ENCODE measurements around the gene TIAM2. TPM values are rescaled to one million over a fixed set of nuclear protein-coding genes. Genes with fewer than 3 reads are reported as not detected.

TIAM2 gene
- total RNA-seq, 1 experiment from 2014 or later = 12.9 TPM

GRCh38 chr6:155038527-155038926, 43.4 kb downstream of the TIAM2 start:
- Mint-ChIP-seq H3K27me3 (ENCODE audit: unreplicated experiment) (no peaks in the 10 kb centered on the region), H3K4me1 (ENCODE audit: low read depth, unreplicated experiment) (no peaks in the 10 kb centered on the region), H3K4me3 (ENCODE audit: low read depth, unreplicated experiment) (no peak overlapping the region), H3K36me3 (ENCODE audit: insufficient read depth, unreplicated experiment) (no peaks in the 10 kb centered on the region), H3K9me3 (ENCODE audit: low read depth, unreplicated experiment) (peaks cover 2% of the 10 kb centered on the region), H3K27ac (ENCODE audit: unreplicated experiment) (no peak overlapping the region)
- CTCF ChIA-PET = no interaction called here
- BruUV-seq (replicated peaks) = no TSS peak
- DNase-seq = no peak
- intact Hi-C loops (cut with micrococcal nuclease; ENCODE audit: unreplicated experiment) = no loop called here
- no peak for TF ChIP-seq CTCF (IDR thresholded peaks at IDR 0.05; ENCODE audit: unreplicated experiment)

GRCh38 chr6:155039618-155040017, 44.5 kb downstream of the TIAM2 start:
- BruUV-seq (replicated peaks) = no TSS peak
- no peak for DNase-seq
- intact Hi-C loops (cut with micrococcal nuclease; ENCODE audit: unreplicated experiment) = no loop called here
- TF ChIP-seq CTCF (IDR thresholded peaks at IDR 0.05; ENCODE audit: unreplicated experiment) = no peak
- no peak overlapping the region for H3K4me3 Mint-ChIP-seq (ENCODE audit: low read depth, unreplicated experiment)
- H3K9me3 Mint-ChIP-seq (ENCODE audit: low read depth, unreplicated experiment) = no peaks in the 10 kb centered on the region
- H3K4me1 Mint-ChIP-seq (ENCODE audit: low read depth, unreplicated experiment) = no peaks in the 10 kb centered on the region
- H3K27me3 Mint-ChIP-seq (ENCODE audit: unreplicated experiment) = no peaks in the 10 kb centered on the region
- H3K27ac Mint-ChIP-seq (ENCODE audit: unreplicated experiment) = no peak overlapping the region
- CTCF ChIA-PET = no interaction called here
- no peaks in the 10 kb centered on the region for H3K36me3 Mint-ChIP-seq (ENCODE audit: insufficient read depth, unreplicated experiment)

GRCh38 chr6:155040154-155040553, 45.0 kb downstream of the TIAM2 start:
- Mint-ChIP-seq H3K9me3 (ENCODE audit: low read depth, unreplicated experiment) (no peaks in the 10 kb centered on the region), H3K27ac (ENCODE audit: unreplicated experiment) (no peak overlapping the region), H3K36me3 (ENCODE audit: insufficient read depth, unreplicated experiment) (no peaks in the 10 kb centered on the region), H3K4me1 (ENCODE audit: low read depth, unreplicated experiment) (no peaks in the 10 kb centered on the region), H3K27me3 (ENCODE audit: unreplicated experiment) (no peaks in the 10 kb centered on the region), H3K4me3 (ENCODE audit: low read depth, unreplicated experiment) (no peak overlapping the region)
- TF ChIP-seq CTCF (IDR thresholded peaks at IDR 0.05; ENCODE audit: unreplicated experiment) = no peak
- intact Hi-C loops (cut with micrococcal nuclease; ENCODE audit: unreplicated experiment) = no loop called here
- CTCF ChIA-PET = no interaction called here
- no peak for DNase-seq
- no TSS peak for BruUV-seq (replicated peaks)

- no peak overlapping the region for H3K27ac Mint-ChIP-seq (ENCODE audit: unreplicated experiment)
- no peak for TF ChIP-seq CTCF (IDR thresholded peaks at IDR 0.05; ENCODE audit: unreplicated experiment)
- no peaks in the 10 kb centered on the region for H3K36me3 Mint-ChIP-seq (ENCODE audit: insufficient read depth, unreplicated experiment)
- H3K4me3 Mint-ChIP-seq (ENCODE audit: low read depth, unreplicated experiment) = no peak overlapping the region
- H3K9me3 Mint-ChIP-seq (ENCODE audit: low read depth, unreplicated experiment) = no peaks in the 10 kb centered on the region
- H3K4me1 Mint-ChIP-seq (ENCODE audit: low read depth, unreplicated experiment) = no peaks in the 10 kb centered on the region
- no TSS peak for BruUV-seq (replicated peaks)
- no peaks in the 10 kb centered on the region for H3K27me3 Mint-ChIP-seq (ENCODE audit: unreplicated experiment)
- DNase-seq = no peak
- intact Hi-C loops (cut with micrococcal nuclease; ENCODE audit: unreplicated experiment) = no loop called here
- CTCF ChIA-PET = no interaction called here
Measured at GRCh38 chr6:155040901-155041650, 46.0 kb downstream of the TIAM2 start.

Data from Calu3 (cell line).